GM04504 (cell line): ENCODE results near the gene CHD9.
"Not testable (repeated sequence)": the region's sequence is repeated elsewhere in the genome, so short reads cannot be mapped to it uniquely, and the experiment has no call there.

Experiments
- DNase-seq: peaks from one replicate; pipeline ENCODE4 v3.0.0-alpha.2; 2012; ENCODE audit warnings: low read depth

Gene CHD9

GRCh38 chr16:53281859-53282258, 227.1 kb downstream of the CHD9 start:
- no peak for DNase-seq

- DNase-seq, result no peak
These were observed 227.5 kb downstream of the CHD9 start for GRCh38 chr16:53282328-53282727.

GRCh38 chr16:53282975-53283946, 228.5 kb downstream of the CHD9 start:
- DNase-seq, result peak; percentile 13

GRCh38 chr16:53285236-53285635, 230.4 kb downstream of the CHD9 start:
- no peak for DNase-seq

- DNase-seq, result no peak
These were observed 235.7 kb downstream of the CHD9 start for GRCh38 chr16:53290520-53290919.

- peak; percentile 19 for DNase-seq
These were observed 237.1 kb downstream of the CHD9 start for GRCh38 chr16:53291757-53292392.

GRCh38 chr16:53297477-53297876, 242.7 kb downstream of the CHD9 start:
- no peak for DNase-seq

GRCh38 chr16:53304334-53304733, 249.5 kb downstream of the CHD9 start:
- DNase-seq, result no peak

GRCh38 chr16:53305743-53306142, 251.0 kb downstream of the CHD9 start:
- no peak for DNase-seq

- no peak for DNase-seq
These were observed 254.7 kb downstream of the CHD9 start for GRCh38 chr16:53309457-53309856.

- no peak for DNase-seq
These were observed 266.2 kb downstream of the CHD9 start for GRCh38 chr16:53320992-53321391.

- no peak for DNase-seq
These were observed 269.1 kb downstream of the CHD9 start for GRCh38 chr16:53323924-53324323.

GRCh38 chr16:53330991-53331390, 276.2 kb downstream of the CHD9 start:
- DNase-seq, result not testable (repeated sequence)

- DNase-seq, result no peak
These were observed 279.8 kb downstream of the CHD9 start for GRCh38 chr16:53334581-53334980.

- no peak for DNase-seq
These were observed 282.5 kb downstream of the CHD9 start for GRCh38 chr16:53337294-53337693.

- no peak for DNase-seq
These were observed 287.0 kb downstream of the CHD9 start for GRCh38 chr16:53341792-53342191.

GRCh38 chr16:53355064-53355463, 300.3 kb downstream of the CHD9 start:
- DNase-seq, result no peak

- no peak for DNase-seq
These were observed 301.9 kb downstream of the CHD9 start for GRCh38 chr16:53356478-53357207.

- DNase-seq, result no peak
These were observed 302.4 kb downstream of the CHD9 start for GRCh38 chr16:53357208-53357586.

GRCh38 chr16:53357955-53358354, 303.2 kb downstream of the CHD9 start:
- DNase-seq, result no peak

GRCh38 chr16:53358884-53359283, 304.1 kb downstream of the CHD9 start:
- DNase-seq, result no peak

- DNase-seq, result peak; percentile 5
These were observed 315.1 kb downstream of the CHD9 start for GRCh38 chr16:53369921-53370320.

- no peak for DNase-seq
These were observed 316.0 kb downstream of the CHD9 start for GRCh38 chr16:53370827-53371226.
